GM21619 (cell line): Measurements from ENCODE around the gene PROM1.

ENCODE experiments used
- ATAC-seq: cut with Tn5 transposase; IDR thresholded peaks from one replicate; pipeline ENCODE4 v1.9.1; 2021; ENCODE audit not compliant: unreplicated experiment

PROM1 gene

GRCh38 chr4:16029886-16030285, 53.9 kb downstream of the PROM1 start:
- ATAC-seq = no peak

- ATAC-seq = no peak
Observed at GRCh38 chr4:16029262-16029661, 54.6 kb downstream of the PROM1 start.

GRCh38 chr4:16027626-16028025, 56.2 kb downstream of the PROM1 start:
- no peak for ATAC-seq

- ATAC-seq = no peak
Observed at GRCh38 chr4:16027114-16027513, 56.7 kb downstream of the PROM1 start.

- no peak for ATAC-seq
Observed at GRCh38 chr4:16026160-16026761, 57.6 kb downstream of the PROM1 start.

- no peak for ATAC-seq
Observed at GRCh38 chr4:16025268-16025667, 58.6 kb downstream of the PROM1 start.

- ATAC-seq = no peak
Observed at GRCh38 chr4:16023776-16024408, 59.9 kb downstream of the PROM1 start.

GRCh38 chr4:16021804-16022560, 61.8 kb downstream of the PROM1 start:
- no peak for ATAC-seq

- ATAC-seq = no peak
Observed at GRCh38 chr4:16019649-16020048, 64.2 kb downstream of the PROM1 start.

GRCh38 chr4:16018841-16019240, 65.0 kb downstream of the PROM1 start:
- no peak for ATAC-seq

- no peak for ATAC-seq
Observed at GRCh38 chr4:16018061-16018676, 65.7 kb downstream of the PROM1 start.

- ATAC-seq = no peak
Observed at GRCh38 chr4:16016536-16016935, 67.3 kb downstream of the PROM1 start.

GRCh38 chr4:16011173-16011572, 72.7 kb downstream of the PROM1 start:
- no peak for ATAC-seq

- ATAC-seq = no peak
Observed at GRCh38 chr4:16009153-16009552, 74.7 kb downstream of the PROM1 start.

GRCh38 chr4:16007471-16008095, 76.2 kb downstream of the PROM1 start:
- no peak for ATAC-seq

GRCh38 chr4:16006771-16007446, 76.9 kb downstream of the PROM1 start:
- ATAC-seq = no peak

GRCh38 chr4:16005676-16006075, 78.1 kb downstream of the PROM1 start:
- no peak for ATAC-seq

GRCh38 chr4:16001484-16001858, 82.4 kb downstream of the PROM1 start:
- ATAC-seq = peak; percentile 96

- no peak for ATAC-seq
Observed at GRCh38 chr4:16000708-16001483, 82.9 kb downstream of the PROM1 start.

- peak; percentile 47 for ATAC-seq
Observed at GRCh38 chr4:15996773-15997172, 87.0 kb downstream of the PROM1 start.
